CD14-positive monocyte (primary cell): ENCODE results near the gene MGAT5. TPM values are rescaled to one million over a fixed set of nuclear protein-coding genes. Genes with fewer than 3 reads are reported as not detected.

Experiments used
- DNase-seq, 3 donors: peaks; one replicate each; pipeline ENCODE4 v3.0.0-alpha.2; 2011 to 2022
- H2AFZ ChIP-seq: 2 replicates; pipeline ENCODE4 v1.6.0; 2012; ENCODE audit warnings: mild to moderate bottlenecking, low read depth, low read length, inconsistent platforms; ENCODE audit not compliant: insufficient read depth, poor library complexity, severe bottlenecking
- H3K27ac ChIP-seq, 2 donors: 1 replicate in 1 of 2; 2 replicates in 1 of 2; pipeline ENCODE4 v1.5.1; 2012 to 2013; ENCODE audit warnings: low read length in 2 of 2, control low read depth in 1 of 2, inconsistent platforms in 1 of 2, low read depth in 1 of 2, mild to moderate bottlenecking in 1 of 2
- H3K27me3 ChIP-seq, 2 donors: one replicate each; pipeline versions ENCODE4 v1.6.0 to v1.6.1; 2011 to 2013; ENCODE audit warnings: low read length in 2 of 2; ENCODE audit not compliant: control insufficient read depth in 2 of 2, insufficient read depth in 2 of 2
- H3K36me3 ChIP-seq, 2 donors: replicated peaks in 1 of 2; 1 replicate in 1 of 2; 2 replicates in 1 of 2; pipeline versions ENCODE4 v1.5.1 to v1.6.1; 2012 to 2013; ENCODE audit warnings: low read length in 2 of 2, control low read depth in 1 of 2, inconsistent platforms in 1 of 2, mild to moderate bottlenecking in 1 of 2; ENCODE audit not compliant: insufficient read depth in 2 of 2, control insufficient read depth in 1 of 2
- H3K4me1 ChIP-seq, 2 donors: 1 replicate in 1 of 2; 2 replicates in 1 of 2; pipeline versions ENCODE4 v1.5.1 to v1.6.1; 2012 to 2013; ENCODE audit warnings: low read length in 2 of 2, control low read depth in 1 of 2, inconsistent platforms in 1 of 2, mild to moderate bottlenecking in 1 of 2, moderate library complexity in 1 of 2; ENCODE audit not compliant: insufficient read depth in 2 of 2, control insufficient read depth in 1 of 2
- H3K4me2 ChIP-seq: replicated peaks from 2 replicates; pipeline ENCODE3; 2012; ENCODE audit warnings: low read length, moderate library complexity, mild to moderate bottlenecking; ENCODE audit not compliant: poor library complexity, severe bottlenecking; ENCODE audit errors: extremely low read depth
- H3K4me3 ChIP-seq, 3 experiments: fragments of 200-600 bp in 1 of 3; sonication (generic) in 1 of 3; replicated peaks in 1 of 3; 1 replicate in 2 of 3; 2 replicates in 1 of 3; pipeline ENCODE4 v1.5.1; 2011 to 2013; ENCODE audit warnings: low read length in 3 of 3, mild to moderate bottlenecking in 3 of 3, control low read depth in 2 of 3, low read depth in 2 of 3, inconsistent platforms in 1 of 3, moderate library complexity in 1 of 3
- H3K79me2 ChIP-seq: 2 replicates; pipeline ENCODE4 v1.6.0; 2012; ENCODE audit warnings: mild to moderate bottlenecking, control low read depth, inconsistent platforms, low read length, moderate library complexity; ENCODE audit not compliant: insufficient read depth
- H3K9ac ChIP-seq: 2 replicates; pipeline ENCODE4 v1.6.0; 2017; ENCODE audit warnings: low read length, mild to moderate bottlenecking; ENCODE audit not compliant: insufficient read depth, poor library complexity, severe bottlenecking
- H3K9me3 ChIP-seq, 2 donors: replicated peaks in 1 of 2; 1 replicate in 1 of 2; 2 replicates in 1 of 2; pipeline versions ENCODE4 v1.5.1 to v1.6.1; 2012 to 2013; ENCODE audit warnings: low read length in 2 of 2, control low read depth in 1 of 2; ENCODE audit not compliant: control insufficient read depth in 1 of 2, insufficient read depth in 1 of 2
- H4K20me1 ChIP-seq: 2 replicates; pipeline ENCODE4 v1.6.0; 2012; ENCODE audit warnings: mild to moderate bottlenecking, low read length, control low read depth, moderate library complexity; ENCODE audit not compliant: insufficient read depth
- H3K27ac Mint-ChIP-seq, 7 donors: one replicate each; pipeline ENCODE4 v1.8.0; 2020; ENCODE audit warnings: mild to moderate bottlenecking in 7 of 7, mixed read lengths in 7 of 7, moderate library complexity in 6 of 7, inconsistent platforms in 2 of 7
- H3K27me3 Mint-ChIP-seq, 3 donors: one replicate each; pipeline ENCODE4 v1.8.0; 2021 to 2022; ENCODE audit warnings: low read depth in 3 of 3, mild to moderate bottlenecking in 3 of 3, mixed read lengths in 3 of 3, moderate library complexity in 3 of 3, inconsistent platforms in 1 of 3
- H3K36me3 Mint-ChIP-seq, 2 donors: one replicate each; pipeline ENCODE4 v1.8.0; 2020; ENCODE audit warnings: mixed read lengths in 2 of 2, inconsistent platforms in 1 of 2, mild to moderate bottlenecking in 1 of 2
- H3K4me1 Mint-ChIP-seq: one replicate; pipeline ENCODE4 v1.8.0; 2020; ENCODE audit warnings: mild to moderate bottlenecking, mixed read lengths
- H3K4me3 Mint-ChIP-seq, 2 donors: one replicate each; pipeline ENCODE4 v1.8.0; 2020; ENCODE audit warnings: mild to moderate bottlenecking in 2 of 2, mixed read lengths in 2 of 2, moderate library complexity in 1 of 2
- H3K9me3 Mint-ChIP-seq, 7 donors: one replicate each; pipeline ENCODE4 v1.8.0; 2020 to 2022; ENCODE audit warnings: mixed read lengths in 7 of 7, mild to moderate bottlenecking in 6 of 7, moderate library complexity in 6 of 7, inconsistent platforms in 2 of 7
- WGBS: methylation state at CpG from one replicate; pipeline ENCODE4 v1.1.5; 2013; ENCODE audit warnings: missing lambda C conversion rate; ENCODE audit not compliant: insufficient coverage; 5-methylcytosine and 5-hydroxymethylcytosine counted together
- intact Hi-C, 2 donors: fragments of 100-400 bp; cut with micrococcal nuclease; formaldehyde crosslinking; loops; one replicate each; pipeline versions ENCODE4 v1.15.0 to v1.15.1; 2023
- polyA plus RNA-seq, 3 donors: library from polyadenylated mRNA; depleted of rRNA in 1 of 3; unstranded in 2 of 3; stranded (reverse) in 1 of 3; fragments of 300-500 nt in 2 of 3; fragments of >200 nt in 1 of 3; fragmentation: Illumina TruSeq in 2 of 3; gene quantifications; 1 replicate in 2 of 3; 2 replicates in 1 of 3; pipeline ENCODE4 v1.2.3, GENCODE V29; 2012 to 2021
- TF ChIP-seq, protein P1 (sequence below): fragments of 200-600 bp; IDR thresholded peaks from one replicate; pipeline ENCODE4 v1.8.0; 2022; ENCODE audit warnings: antibody characterized with exemption, mild to moderate bottlenecking

MGAT5 gene
- polyA plus RNA-seq, 3 donors: 1.9 to 6.6 (median 2.4) TPM

DNA sequence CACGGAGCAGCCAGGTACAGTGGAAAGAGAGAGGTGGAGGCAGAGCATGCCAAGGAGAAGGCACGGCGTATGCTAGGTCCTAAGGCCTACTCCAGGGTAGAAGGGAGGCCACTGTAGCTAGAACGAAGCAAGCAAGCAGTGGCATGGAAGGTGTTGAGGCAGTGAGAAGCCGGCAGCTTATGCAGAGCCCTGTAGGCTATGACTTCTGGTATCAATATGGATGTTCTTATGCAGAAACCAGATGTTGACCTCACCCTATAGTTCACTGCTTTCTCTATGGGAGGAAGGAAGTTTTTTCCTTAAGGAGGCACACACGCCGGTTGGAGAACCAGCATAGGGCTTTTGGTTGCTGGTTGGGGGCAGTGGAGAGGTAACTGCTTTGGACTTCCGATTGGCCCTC is 6.1 kb downstream of the MGAT5 start:
- Histone ChIP-seq H3K36me3 (no peaks in the 10 kb centered on the region), H3K27me3 (no peaks in the 10 kb centered on the region), H3K4me2 (no peak overlapping the region), H4K20me1 (peaks cover 19% of the 10 kb centered on the region), H3K9me3 (no peaks in the 10 kb centered on the region), H3K27ac (no peak overlapping the region), H2AFZ (no peak overlapping the region), H3K79me2 (no peaks in the 10 kb centered on the region), H3K4me1 (no peaks in the 10 kb centered on the region), H3K9ac (no peak overlapping the region), H3K4me3 (no peak overlapping the region)
- WGBS: 88% methylated on average over 5 of the region's 8 CpGs
- Mint-ChIP-seq H3K36me3 (peaks cover 6 to 9% of the 10 kb centered on the region in 2 donors), H3K27me3 (peaks cover 0 to 2% (median 0%) of the 10 kb centered on the region in 3 donors), H3K4me3 (no peak overlapping the region), H3K9me3 (no peaks in the 10 kb centered on the region), H3K27ac (no peak overlapping the region), H3K4me1 (peaks cover 25% of the 10 kb centered on the region)
- DNase-seq: no peak
- intact Hi-C loops: no loop called here
- TF ChIP-seq, protein P1, sequence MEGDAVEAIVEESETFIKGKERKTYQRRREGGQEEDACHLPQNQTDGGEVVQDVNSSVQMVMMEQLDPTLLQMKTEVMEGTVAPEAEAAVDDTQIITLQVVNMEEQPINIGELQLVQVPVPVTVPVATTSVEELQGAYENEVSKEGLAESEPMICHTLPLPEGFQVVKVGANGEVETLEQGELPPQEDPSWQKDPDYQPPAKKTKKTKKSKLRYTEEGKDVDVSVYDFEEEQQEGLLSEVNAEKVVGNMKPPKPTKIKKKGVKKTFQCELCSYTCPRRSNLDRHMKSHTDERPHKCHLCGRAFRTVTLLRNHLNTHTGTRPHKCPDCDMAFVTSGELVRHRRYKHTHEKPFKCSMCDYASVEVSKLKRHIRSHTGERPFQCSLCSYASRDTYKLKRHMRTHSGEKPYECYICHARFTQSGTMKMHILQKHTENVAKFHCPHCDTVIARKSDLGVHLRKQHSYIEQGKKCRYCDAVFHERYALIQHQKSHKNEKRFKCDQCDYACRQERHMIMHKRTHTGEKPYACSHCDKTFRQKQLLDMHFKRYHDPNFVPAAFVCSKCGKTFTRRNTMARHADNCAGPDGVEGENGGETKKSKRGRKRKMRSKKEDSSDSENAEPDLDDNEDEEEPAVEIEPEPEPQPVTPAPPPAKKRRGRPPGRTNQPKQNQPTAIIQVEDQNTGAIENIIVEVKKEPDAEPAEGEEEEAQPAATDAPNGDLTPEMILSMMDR: no peak

DNA sequence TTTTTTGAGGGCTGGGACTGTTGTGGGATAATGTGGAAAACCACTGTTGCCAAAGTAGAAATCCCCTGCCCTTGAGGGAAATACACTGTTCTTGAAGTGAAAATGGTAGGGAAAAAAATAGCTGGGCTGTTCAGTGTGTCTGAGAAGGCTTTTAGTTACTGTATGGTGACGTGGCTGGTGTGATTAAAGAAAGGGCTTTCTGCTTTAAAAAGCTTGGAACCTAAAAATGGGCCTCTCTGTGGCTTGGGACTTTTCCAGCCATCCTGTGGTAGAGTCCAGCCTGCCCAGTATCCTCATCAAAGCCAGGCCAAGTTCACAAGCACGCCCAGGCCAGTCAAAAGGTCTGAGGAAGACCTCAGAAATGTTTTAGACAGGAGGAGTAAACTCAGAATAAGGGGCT is 6.8 kb downstream of the MGAT5 start:
- Histone ChIP-seq H3K36me3 (no peaks in the 10 kb centered on the region), H3K4me1 (no peaks in the 10 kb centered on the region), H3K9me3 (no peaks in the 10 kb centered on the region), H3K4me3 (no peak overlapping the region), H3K9ac (no peak overlapping the region), H3K4me2 (no peak overlapping the region), H3K27ac (no peak overlapping the region), H2AFZ (no peak overlapping the region), H4K20me1 (peaks cover 19% of the 10 kb centered on the region), H3K79me2 (no peaks in the 10 kb centered on the region), H3K27me3 (no peaks in the 10 kb centered on the region)
- H3K4me3 Mint-ChIP-seq: no peak overlapping the region
- no peak for DNase-seq
- 63% methylated on average over 1 of the region's 2 CpGs for WGBS
- no peaks in the 10 kb centered on the region for H3K9me3 Mint-ChIP-seq
- intact Hi-C loops: no loop called here
- TF ChIP-seq, protein P1: no peak
- H3K36me3 Mint-ChIP-seq: peaks cover 2 to 7% of the 10 kb centered on the region in 2 donors
- peak overlapping the region in 2 of 7 donors; percentile 4 to 22 for H3K27ac Mint-ChIP-seq
- peaks cover 0 to 2% (median 0%) of the 10 kb centered on the region in 3 donors for H3K27me3 Mint-ChIP-seq
- peaks cover 25% of the 10 kb centered on the region for H3K4me1 Mint-ChIP-seq
